ENCODE results near the gene SLC5A6. TPM values are rescaled to one million over a fixed set of nuclear protein-coding genes. Genes with fewer than 3 reads are reported as not detected.

Gene SLC5A6
- total RNA-seq, 1 donor from 2014 or later, result 76.3 TPM

GRCh38 chr2:27164960-27165763 is 46.9 kb downstream of the SLC5A6 start:
- no peak for DNase-seq (ENCODE audit: extremely low spot score, unreplicated experiment)
- no peak overlapping the region for H3K4me3 Mint-ChIP-seq
- peaks cover 15% of the 10 kb centered on the region for H3K27me3 Mint-ChIP-seq
- no peak overlapping the region for H3K27ac Mint-ChIP-seq
- H3K36me3 Mint-ChIP-seq, result no peaks in the 10 kb centered on the region
- no peaks in the 10 kb centered on the region for H3K9me3 Mint-ChIP-seq
- TF ChIP-seq, protein P1, sequence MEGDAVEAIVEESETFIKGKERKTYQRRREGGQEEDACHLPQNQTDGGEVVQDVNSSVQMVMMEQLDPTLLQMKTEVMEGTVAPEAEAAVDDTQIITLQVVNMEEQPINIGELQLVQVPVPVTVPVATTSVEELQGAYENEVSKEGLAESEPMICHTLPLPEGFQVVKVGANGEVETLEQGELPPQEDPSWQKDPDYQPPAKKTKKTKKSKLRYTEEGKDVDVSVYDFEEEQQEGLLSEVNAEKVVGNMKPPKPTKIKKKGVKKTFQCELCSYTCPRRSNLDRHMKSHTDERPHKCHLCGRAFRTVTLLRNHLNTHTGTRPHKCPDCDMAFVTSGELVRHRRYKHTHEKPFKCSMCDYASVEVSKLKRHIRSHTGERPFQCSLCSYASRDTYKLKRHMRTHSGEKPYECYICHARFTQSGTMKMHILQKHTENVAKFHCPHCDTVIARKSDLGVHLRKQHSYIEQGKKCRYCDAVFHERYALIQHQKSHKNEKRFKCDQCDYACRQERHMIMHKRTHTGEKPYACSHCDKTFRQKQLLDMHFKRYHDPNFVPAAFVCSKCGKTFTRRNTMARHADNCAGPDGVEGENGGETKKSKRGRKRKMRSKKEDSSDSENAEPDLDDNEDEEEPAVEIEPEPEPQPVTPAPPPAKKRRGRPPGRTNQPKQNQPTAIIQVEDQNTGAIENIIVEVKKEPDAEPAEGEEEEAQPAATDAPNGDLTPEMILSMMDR (conservative IDR thresholded peaks at IDR 0.05), result no peak
- no peaks in the 10 kb centered on the region for H3K4me1 Mint-ChIP-seq (ENCODE audit: unreplicated experiment)

GRCh38 chr2:27162151-27163121 is 49.6 kb downstream of the SLC5A6 start:
- no peak for DNase-seq (ENCODE audit: extremely low spot score, unreplicated experiment)
- Mint-ChIP-seq H3K4me3 (no peak overlapping the region), H3K4me1 (ENCODE audit: unreplicated experiment) (no peaks in the 10 kb centered on the region), H3K9me3 (no peaks in the 10 kb centered on the region), H3K27ac (no peak overlapping the region), H3K27me3 (peaks cover 3% of the 10 kb centered on the region), H3K36me3 (no peaks in the 10 kb centered on the region)
- TF ChIP-seq, protein P1 (conservative IDR thresholded peaks at IDR 0.05), result no peak

- no peaks in the 10 kb centered on the region for H3K27me3 Mint-ChIP-seq
- H3K27ac Mint-ChIP-seq, result no peak overlapping the region
- TF ChIP-seq, protein P1 (conservative IDR thresholded peaks at IDR 0.05), result no peak
- no peaks in the 10 kb centered on the region for H3K9me3 Mint-ChIP-seq
- no peaks in the 10 kb centered on the region for H3K36me3 Mint-ChIP-seq
- H3K4me1 Mint-ChIP-seq (ENCODE audit: unreplicated experiment), result no peaks in the 10 kb centered on the region
- H3K4me3 Mint-ChIP-seq, result no peak overlapping the region
- DNase-seq (ENCODE audit: extremely low spot score, unreplicated experiment), result no peak
Observed at GRCh38 chr2:27160191-27160590, 51.9 kb downstream of the SLC5A6 start.

DNA sequence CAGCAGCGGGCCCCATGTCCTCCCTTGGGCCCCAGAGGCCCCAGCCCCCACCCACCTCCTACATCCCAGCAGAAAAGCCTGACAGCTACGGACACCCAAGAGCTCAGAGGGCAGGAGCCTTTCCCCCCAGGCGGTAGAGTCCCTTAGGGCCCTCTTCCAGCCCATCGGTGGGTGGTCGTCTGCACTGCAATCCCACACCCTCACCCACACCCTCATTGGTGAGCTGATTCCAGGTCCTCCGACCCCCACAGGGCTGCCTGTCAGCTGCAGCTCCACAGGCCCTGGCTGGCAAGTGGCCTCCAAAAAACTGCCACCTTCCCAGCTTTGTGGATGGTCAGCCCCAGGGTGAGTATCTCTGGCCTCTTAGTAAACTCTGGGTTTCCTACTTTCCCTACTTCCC is 52.8 kb downstream of the SLC5A6 start:
- no peaks in the 10 kb centered on the region for H3K36me3 Mint-ChIP-seq
- H3K27ac Mint-ChIP-seq, result no peak overlapping the region
- H3K9me3 Mint-ChIP-seq, result no peaks in the 10 kb centered on the region
- H3K4me3 Mint-ChIP-seq, result no peak overlapping the region
- no peak for DNase-seq (ENCODE audit: extremely low spot score, unreplicated experiment)
- TF ChIP-seq, protein P1 (conservative IDR thresholded peaks at IDR 0.05), result no peak
- H3K4me1 Mint-ChIP-seq (ENCODE audit: unreplicated experiment), result no peaks in the 10 kb centered on the region
- no peaks in the 10 kb centered on the region for H3K27me3 Mint-ChIP-seq

DNA sequence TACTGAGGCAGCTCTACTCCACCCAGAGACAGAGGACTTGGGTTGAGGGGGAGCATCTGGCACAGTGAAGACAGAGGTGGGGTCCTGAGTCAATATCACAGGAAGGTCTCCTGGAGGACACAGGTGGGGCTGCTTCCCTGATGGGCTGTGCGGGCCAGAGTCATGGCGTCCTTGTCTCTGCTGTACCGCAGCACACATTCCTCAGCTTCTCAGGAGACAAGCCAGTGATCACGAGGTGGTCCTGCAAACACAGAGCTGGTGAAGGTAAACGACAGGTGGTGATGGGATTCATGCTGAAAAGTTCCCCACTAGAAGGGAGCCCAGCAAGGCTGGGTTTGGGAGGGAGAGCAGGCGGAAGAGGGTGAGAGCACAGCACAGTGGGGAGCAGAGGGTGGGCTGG is 53.6 kb downstream of the SLC5A6 start:
- DNase-seq (ENCODE audit: extremely low spot score, unreplicated experiment), result no peak
- H3K27ac Mint-ChIP-seq, result no peak overlapping the region
- no peaks in the 10 kb centered on the region for H3K36me3 Mint-ChIP-seq
- no peaks in the 10 kb centered on the region for H3K9me3 Mint-ChIP-seq
- TF ChIP-seq, protein P1 (conservative IDR thresholded peaks at IDR 0.05), result no peak
- no peaks in the 10 kb centered on the region for H3K27me3 Mint-ChIP-seq
- H3K4me3 Mint-ChIP-seq, result no peak overlapping the region
- H3K4me1 Mint-ChIP-seq (ENCODE audit: unreplicated experiment), result no peaks in the 10 kb centered on the region
